Lower leg skin (tissue), 3 donors: ENCODE data around the gene GNS.

Experiments used
- POLR2A ChIP-seq, 2 donors: fragments of 450-650 bp; IDR thresholded peaks; one replicate each; pipeline ENCODE4 v1.6.1; 2016 to 2017; ENCODE audit warnings: antibody characterized with exemption in 2 of 2, mild to moderate bottlenecking in 1 of 2, moderate library complexity in 1 of 2
- TF ChIP-seq, protein P1 (sequence below), 3 donors: fragments of 450-650 bp; IDR thresholded peaks; one replicate each; pipeline ENCODE4 v1.5.1; 2016; ENCODE audit warnings: antibody characterized with exemption in 3 of 3, mild to moderate bottlenecking in 3 of 3, moderate library complexity in 2 of 3

DNA sequence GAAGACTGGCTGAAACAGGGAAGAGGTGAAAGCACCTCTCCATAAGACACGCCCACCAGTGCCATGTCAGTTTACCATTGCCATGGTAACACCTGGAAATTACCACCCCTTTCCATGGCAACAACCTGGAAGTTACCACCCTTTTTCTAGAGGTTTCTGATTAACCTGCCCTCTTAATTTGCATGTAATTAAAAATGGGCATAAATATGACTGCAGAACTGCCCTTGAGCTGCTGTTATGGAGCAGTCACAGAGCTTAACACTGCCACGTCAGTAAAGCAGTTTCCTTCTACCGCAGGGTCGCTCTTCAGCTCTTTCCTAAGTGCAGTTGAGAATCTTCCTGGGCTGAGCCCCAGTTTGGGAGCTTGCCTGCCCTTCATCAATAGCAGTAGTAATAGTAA, 93.7 kb downstream of the GNS start:
- TF ChIP-seq, protein P1, sequence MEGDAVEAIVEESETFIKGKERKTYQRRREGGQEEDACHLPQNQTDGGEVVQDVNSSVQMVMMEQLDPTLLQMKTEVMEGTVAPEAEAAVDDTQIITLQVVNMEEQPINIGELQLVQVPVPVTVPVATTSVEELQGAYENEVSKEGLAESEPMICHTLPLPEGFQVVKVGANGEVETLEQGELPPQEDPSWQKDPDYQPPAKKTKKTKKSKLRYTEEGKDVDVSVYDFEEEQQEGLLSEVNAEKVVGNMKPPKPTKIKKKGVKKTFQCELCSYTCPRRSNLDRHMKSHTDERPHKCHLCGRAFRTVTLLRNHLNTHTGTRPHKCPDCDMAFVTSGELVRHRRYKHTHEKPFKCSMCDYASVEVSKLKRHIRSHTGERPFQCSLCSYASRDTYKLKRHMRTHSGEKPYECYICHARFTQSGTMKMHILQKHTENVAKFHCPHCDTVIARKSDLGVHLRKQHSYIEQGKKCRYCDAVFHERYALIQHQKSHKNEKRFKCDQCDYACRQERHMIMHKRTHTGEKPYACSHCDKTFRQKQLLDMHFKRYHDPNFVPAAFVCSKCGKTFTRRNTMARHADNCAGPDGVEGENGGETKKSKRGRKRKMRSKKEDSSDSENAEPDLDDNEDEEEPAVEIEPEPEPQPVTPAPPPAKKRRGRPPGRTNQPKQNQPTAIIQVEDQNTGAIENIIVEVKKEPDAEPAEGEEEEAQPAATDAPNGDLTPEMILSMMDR (IDR thresholded peaks at IDR 0.05) = no peak
- no peak for TF ChIP-seq POLR2A (IDR thresholded peaks at IDR 0.05)
